Measurements from ENCODE around the gene HMX1. TPM values are rescaled to one million over a fixed set of nuclear protein-coding genes. Genes with fewer than 3 reads are reported as not detected.

Gene HMX1
- polyA plus RNA-seq, 3 donors, result not detected

- 57 to 64% (median 63%) methylated on average over 17 of the region's 17 CpGs for WGBS, 3 donors
- H3K27ac ChIP-seq (ENCODE audit: low read depth, low read length), result no peak overlapping the region
These were observed 19.4 kb downstream of the HMX1 start for GRCh38 chr4:8852118-8852704.

- no peak overlapping the region for H3K27ac ChIP-seq (ENCODE audit: low read depth, low read length)
- WGBS, 3 donors, result 73 to 83% (median 75%) methylated on average over 20 of the region's 20 CpGs
These were observed 20.1 kb downstream of the HMX1 start for GRCh38 chr4:8851321-8852117.

- 71 to 79% (median 72%) methylated on average over 8 of the region's 8 CpGs for whole genome bisulfite sequencing, 3 donors
- no peak overlapping the region for H3K27ac ChIP-seq (ENCODE audit: low read depth, low read length)
These were observed 20.8 kb downstream of the HMX1 start for GRCh38 chr4:8850830-8851188.

GRCh38 chr4:8850074-8850829 is 21.4 kb downstream of the HMX1 start:
- WGBS, 3 donors, result 73 to 81% (median 76%) methylated on average over 21 to 23 of the region's 23 CpGs
- no peak overlapping the region for H3K27ac ChIP-seq (ENCODE audit: low read depth, low read length)

GRCh38 chr4:8849266-8850073 is 22.2 kb downstream of the HMX1 start:
- 49 to 62% (median 55%) methylated on average over 18 of the region's 18 CpGs for WGBS, 3 donors
- H3K27ac ChIP-seq (ENCODE audit: low read depth, low read length), result no peak overlapping the region

DNA sequence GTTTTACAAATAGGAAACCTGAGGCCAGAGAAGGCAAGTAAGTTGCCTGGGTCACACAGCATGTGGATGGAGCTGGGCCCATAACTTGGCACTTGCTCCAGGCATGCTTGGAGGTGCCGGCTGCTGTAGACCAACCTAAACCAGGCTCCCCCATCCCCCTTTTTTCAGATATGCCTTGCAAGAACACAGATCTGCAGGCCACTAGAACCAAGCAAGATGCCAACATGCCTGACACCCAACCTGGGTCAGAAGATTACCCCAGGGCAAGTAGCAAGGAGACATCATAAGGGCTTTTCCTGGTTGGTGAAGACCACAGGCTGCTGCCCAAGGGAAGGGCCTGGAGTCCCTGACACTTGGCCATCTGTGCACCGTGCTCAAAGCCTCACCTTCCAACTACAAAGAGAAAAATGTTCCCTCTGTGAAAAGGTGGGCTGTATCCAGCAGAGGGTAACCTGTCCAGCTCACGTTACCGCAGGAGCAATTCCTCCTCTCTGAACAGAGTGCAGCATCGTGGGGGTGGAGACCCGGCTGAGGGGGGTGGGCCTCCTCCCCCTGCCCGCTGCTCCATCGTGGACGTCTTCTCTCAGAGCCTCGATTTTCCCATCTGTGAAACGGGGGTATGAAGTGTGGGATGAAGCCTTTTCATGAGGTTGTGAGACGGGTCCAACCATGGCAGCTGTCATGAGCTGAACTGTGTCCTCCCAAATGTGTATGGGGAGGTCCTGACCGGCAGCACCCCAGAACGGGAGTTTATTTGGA is 23.0 kb downstream of the HMX1 start:
- no peak overlapping the region for H3K27ac ChIP-seq (ENCODE audit: low read depth, low read length)
- 59 to 63% (median 61%) methylated on average over 14 of the region's 14 CpGs for WGBS, 3 donors

GRCh38 chr4:8847764-8848163 is 23.9 kb downstream of the HMX1 start:
- WGBS, 3 donors, result 6 to 11% (median 10%) methylated on average over 10 of the region's 10 CpGs
- no peak overlapping the region for H3K27ac ChIP-seq (ENCODE audit: low read depth, low read length)

DNA sequence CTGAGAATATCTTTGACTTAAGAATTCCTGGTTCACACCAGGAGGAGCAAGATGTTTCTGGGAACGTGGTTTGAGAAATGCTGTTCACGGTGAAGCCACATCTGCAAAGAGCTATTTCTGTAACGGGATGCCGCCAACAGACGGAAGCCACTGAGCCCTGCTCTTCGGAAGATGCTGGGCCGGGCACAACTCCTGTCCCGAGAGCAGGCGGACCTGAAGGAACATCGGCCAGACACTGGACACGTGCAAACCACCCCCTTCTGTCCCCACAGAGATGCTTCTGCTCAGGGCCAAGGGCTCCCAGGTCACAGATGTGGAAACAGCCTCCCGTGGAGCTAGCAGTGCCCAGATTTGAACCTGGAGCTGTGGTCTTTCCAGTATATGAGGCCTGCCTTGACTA is 24.3 kb downstream of the HMX1 start:
- H3K27ac ChIP-seq (ENCODE audit: low read depth, low read length), result no peak overlapping the region
- 66 to 75% (median 74%) methylated on average over 12 of the region's 12 CpGs for WGBS, 3 donors

DNA sequence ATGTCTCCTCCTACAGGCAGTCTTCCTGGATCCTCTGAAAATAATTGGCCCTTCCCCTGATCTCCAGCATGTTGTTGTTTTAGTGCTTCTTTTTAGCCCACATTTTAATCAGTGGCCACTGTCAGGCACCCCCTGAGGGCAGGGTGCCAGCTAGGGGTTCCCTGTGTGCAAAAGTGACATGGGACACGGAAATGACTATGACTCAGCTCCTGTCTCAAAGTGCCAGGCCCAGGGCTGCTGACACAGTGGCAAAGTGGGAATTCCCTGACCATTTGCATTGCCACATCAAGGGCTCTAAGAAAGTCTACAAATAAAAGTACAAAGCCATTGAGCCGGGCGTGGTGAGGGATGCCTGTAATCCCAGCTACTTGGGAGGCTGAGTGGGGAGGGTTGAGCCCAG is 24.8 kb downstream of the HMX1 start:
- WGBS, 3 donors, result 64 to 77% (median 64%) methylated on average over 3 of the region's 3 CpGs
- no peak overlapping the region for H3K27ac ChIP-seq (ENCODE audit: low read depth, low read length)

DNA sequence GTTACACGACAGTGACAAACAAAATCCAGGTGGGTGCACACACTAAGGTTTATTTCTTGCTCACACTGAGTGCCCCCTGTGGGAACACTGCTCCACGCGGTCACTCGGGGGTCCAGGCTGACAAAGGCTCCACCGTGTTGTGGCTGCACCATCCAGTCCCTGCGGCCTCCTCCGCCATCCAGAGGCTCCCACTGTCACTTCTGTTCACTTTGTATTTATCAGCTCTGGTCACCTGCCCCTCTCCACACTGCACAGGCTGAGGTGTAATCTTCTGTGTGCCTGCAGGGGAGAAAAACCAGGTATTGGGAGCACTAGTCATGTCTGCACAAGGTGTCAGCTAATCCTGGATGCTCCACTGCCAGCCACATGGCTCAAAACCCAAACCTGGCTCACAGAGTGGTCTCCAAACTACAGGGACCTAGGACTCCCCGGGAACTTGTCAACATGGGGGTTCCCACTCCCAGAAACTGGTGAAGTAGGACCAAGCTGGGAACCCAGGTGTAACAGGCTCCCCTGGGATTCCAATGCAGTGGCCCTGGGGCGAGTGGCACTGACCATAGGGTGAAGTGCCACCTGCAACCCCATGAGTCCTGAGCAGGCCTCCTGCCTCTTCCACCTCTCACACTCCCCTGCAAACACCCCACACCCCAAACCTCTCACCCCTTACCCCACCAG is 25.5 kb downstream of the HMX1 start:
- no peak overlapping the region for H3K27ac ChIP-seq (ENCODE audit: low read depth, low read length)
- WGBS, 3 donors, result 69 to 75% (median 73%) methylated on average over 9 of the region's 9 CpGs

DNA sequence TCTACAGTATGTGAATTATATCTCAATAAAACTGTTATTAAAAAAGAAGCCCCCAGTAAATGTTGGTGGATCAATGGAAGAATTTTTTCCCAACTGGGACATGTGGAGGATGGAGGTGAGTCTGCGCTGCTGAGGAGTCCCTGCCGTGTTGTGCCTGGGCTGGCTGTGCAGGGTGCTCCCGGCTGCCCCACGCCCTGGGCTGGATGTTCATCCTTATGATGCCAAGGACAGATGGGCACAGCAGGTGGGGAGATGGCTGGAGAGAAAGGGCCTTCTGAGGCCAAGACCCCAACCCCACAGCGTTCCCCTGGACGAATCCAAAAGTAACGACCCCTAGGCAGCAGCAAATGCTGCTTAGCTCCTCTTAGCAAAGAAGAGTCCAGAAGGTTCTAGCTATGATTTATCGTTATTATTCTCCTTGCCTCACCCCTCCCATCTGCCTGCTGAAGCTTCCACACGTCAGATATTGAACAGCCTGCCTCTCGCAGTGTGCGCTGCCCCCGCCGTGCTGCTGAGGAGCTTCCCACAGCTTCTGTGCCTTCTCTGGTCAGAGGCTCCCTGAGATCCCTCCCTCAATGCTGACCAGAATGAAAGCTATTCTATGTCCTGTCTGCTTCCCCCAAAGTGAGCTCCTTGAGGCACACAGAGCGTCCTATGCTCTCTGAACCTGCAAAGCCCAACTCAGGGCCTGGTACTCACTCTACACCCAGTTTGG is 26.5 kb downstream of the HMX1 start:
- no peak overlapping the region for H3K27ac ChIP-seq (ENCODE audit: low read depth, low read length)
- WGBS, 3 donors, result 66 to 74% (median 72%) methylated on average over 14 of the region's 14 CpGs

- 72 to 86% (median 82%) methylated on average over 3 of the region's 3 CpGs for WGBS, 3 donors
- no peak overlapping the region for H3K27ac ChIP-seq (ENCODE audit: low read depth, low read length)
These were observed 28.0 kb downstream of the HMX1 start for GRCh38 chr4:8843597-8843996.

DNA sequence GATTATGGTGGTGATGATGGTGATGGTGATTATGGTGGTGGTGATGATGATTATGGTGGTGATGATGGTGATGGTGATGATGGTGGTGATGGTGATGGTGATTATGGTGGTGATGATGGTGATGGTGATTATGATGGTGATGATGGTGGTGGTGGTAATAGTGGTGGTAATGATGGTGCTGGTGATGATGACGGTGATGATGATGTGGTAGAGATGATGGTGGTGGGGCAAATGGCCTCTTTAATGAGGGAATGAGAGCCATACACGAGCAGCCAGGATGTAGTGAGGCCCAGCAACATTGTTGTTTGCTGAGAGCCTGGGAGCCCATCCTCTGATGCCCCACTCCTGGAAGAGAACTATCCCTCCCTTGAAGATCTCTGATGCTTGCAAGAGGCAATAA is 29.0 kb downstream of the HMX1 start:
- WGBS, 3 donors, result 32 to 86% (median 48%) methylated on average over 2 of the region's 2 CpGs
- H3K27ac ChIP-seq (ENCODE audit: low read depth, low read length), result no peak overlapping the region

- H3K27ac ChIP-seq (ENCODE audit: low read depth, low read length), result no peak overlapping the region
- WGBS, 3 donors, result 91 to 97% (median 95%) methylated on average over 3 of the region's 3 CpGs
These were observed 29.9 kb downstream of the HMX1 start for GRCh38 chr4:8841678-8842268.

DNA sequence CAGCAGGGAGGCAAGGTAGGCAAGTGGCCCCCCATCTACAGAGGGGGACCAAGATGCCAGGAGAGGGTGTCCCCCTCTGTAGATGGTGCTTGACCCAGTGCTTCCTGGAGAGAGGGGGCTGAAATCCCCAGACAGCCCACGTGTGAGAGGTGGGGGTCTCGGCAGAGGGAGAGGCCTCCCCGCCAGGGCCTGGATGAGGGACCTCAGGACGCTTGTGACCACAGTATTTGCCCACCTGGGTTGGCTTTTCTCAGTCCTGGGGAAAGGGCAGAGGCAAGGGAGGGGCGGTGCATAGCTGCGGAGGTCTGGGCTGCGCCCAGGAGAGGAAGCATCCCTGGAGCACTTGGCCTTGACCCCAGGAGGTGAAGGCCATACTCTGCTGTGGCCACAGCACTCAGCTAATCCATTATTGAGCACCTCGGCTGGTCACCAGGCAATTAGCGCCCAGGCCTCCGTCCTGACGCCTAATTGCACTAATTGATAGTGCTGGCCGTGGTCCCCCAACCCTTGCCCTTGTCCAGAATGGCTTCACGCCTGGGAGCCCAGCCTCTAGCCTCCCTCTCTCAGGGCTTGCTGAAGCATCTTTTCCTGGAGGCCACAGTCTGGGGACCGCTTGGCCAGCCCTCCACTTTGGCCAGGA is 30.7 kb downstream of the HMX1 start:
- 76 to 81% (median 81%) methylated on average over 14 of the region's 14 CpGs for WGBS, 3 donors
- no peak overlapping the region for H3K27ac ChIP-seq (ENCODE audit: low read depth, low read length)
